Measurements from ENCODE around the gene COL1A1. TPM values are rescaled to one million over a fixed set of nuclear protein-coding genes. Genes with fewer than 3 reads are reported as not detected.

Gene COL1A1
- total RNA-seq, 1 experiment from 2014 or later: 4.5 TPM

DNA sequence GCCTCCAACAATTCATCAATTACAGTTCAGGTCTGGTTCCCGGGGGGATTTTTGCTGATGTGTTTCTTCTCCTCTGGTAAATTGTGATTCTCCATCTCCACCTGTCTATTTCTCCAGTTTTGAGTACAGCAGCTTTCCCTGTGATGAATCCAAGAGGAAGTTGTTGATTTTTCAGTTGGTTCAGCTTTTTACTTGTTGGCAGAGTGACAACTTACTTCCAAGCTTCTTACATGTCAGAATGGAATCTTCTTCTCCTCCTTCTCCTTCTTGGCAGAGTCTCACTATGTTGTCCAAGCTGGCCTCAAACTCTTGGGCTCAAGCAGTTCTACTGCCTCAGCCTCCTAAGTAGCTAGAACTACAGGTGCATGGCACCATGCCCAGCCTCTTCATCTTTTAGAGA, 39.4 kb upstream of the COL1A1 start:
- no TSS peak for BruUV-seq (replicated peaks)
- no peaks in the 10 kb centered on the region for H3K4me1 Mint-ChIP-seq (ENCODE audit: insufficient read depth, unreplicated experiment)

DNA sequence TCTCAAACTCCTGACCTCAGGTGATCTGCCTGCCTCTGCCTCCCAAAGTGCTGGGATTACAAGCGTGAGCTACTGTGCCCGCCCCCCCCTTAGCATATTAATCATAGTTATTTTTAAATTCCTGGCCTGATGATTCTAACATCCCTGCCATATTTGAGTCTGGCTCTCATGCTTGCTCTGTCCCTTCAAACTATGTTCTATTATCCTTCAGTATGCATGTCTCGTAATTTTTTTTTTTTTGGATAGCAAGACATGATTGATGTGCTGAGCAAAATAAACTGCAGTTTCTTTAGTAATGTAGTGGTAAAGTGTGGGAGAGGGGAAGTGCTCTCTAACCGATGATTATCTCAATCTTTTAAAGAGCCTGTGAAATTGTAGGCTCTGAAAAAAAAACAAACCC, 38.5 kb upstream of the COL1A1 start:
- BruUV-seq (replicated peaks): no TSS peak
- Mint-ChIP-seq H3K36me3 (ENCODE audit: insufficient read depth, unreplicated experiment) (no peaks in the 10 kb centered on the region), H3K4me3 (ENCODE audit: unreplicated experiment) (no peak overlapping the region), H3K27me3 (ENCODE audit: insufficient read depth, unreplicated experiment) (peaks cover 16% of the 10 kb centered on the region), H3K4me1 (ENCODE audit: insufficient read depth, unreplicated experiment) (no peaks in the 10 kb centered on the region), H3K27ac (ENCODE audit: low read depth, unreplicated experiment) (no peak overlapping the region), H3K9me3 (ENCODE audit: unreplicated experiment) (no peaks in the 10 kb centered on the region)
- ChIA-PET CTCF (interaction anchor here (0.7 to 1.0 kb wide), 2 partner anchors 40 to 44 kb away, joined by 3 read pairs; no protein-coding TSS in a partner anchor), POLR2A (interaction anchor here (0.9 kb wide), 1 partner anchor 32 kb away, joined by 4 read pairs; no protein-coding TSS in a partner anchor)
- intact Hi-C loops (cut with micrococcal nuclease): no loop called here
- DNase-seq (ENCODE audit: unreplicated experiment): no peak
- TF ChIP-seq, protein P1, sequence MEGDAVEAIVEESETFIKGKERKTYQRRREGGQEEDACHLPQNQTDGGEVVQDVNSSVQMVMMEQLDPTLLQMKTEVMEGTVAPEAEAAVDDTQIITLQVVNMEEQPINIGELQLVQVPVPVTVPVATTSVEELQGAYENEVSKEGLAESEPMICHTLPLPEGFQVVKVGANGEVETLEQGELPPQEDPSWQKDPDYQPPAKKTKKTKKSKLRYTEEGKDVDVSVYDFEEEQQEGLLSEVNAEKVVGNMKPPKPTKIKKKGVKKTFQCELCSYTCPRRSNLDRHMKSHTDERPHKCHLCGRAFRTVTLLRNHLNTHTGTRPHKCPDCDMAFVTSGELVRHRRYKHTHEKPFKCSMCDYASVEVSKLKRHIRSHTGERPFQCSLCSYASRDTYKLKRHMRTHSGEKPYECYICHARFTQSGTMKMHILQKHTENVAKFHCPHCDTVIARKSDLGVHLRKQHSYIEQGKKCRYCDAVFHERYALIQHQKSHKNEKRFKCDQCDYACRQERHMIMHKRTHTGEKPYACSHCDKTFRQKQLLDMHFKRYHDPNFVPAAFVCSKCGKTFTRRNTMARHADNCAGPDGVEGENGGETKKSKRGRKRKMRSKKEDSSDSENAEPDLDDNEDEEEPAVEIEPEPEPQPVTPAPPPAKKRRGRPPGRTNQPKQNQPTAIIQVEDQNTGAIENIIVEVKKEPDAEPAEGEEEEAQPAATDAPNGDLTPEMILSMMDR (IDR thresholded peaks at IDR 0.05; ENCODE audit: unreplicated experiment): no peak

More for the DNA sequence above, 39.4 kb upstream of the COL1A1 start:
- no peaks in the 10 kb centered on the region for H3K9me3 Mint-ChIP-seq (ENCODE audit: unreplicated experiment)
- TF ChIP-seq, protein P1 (IDR thresholded peaks at IDR 0.05; ENCODE audit: unreplicated experiment): no peak
- ChIA-PET POLR2A (no interaction called here), CTCF (interaction anchor here (1.0 kb wide), 1 partner anchor 41 kb away, joined by 3 read pairs; no protein-coding TSS in a partner anchor)
- no peak overlapping the region for H3K27ac Mint-ChIP-seq (ENCODE audit: low read depth, unreplicated experiment)
- no peaks in the 10 kb centered on the region for H3K36me3 Mint-ChIP-seq (ENCODE audit: insufficient read depth, unreplicated experiment)
- DNase-seq (ENCODE audit: unreplicated experiment): no peak
- H3K27me3 Mint-ChIP-seq (ENCODE audit: insufficient read depth, unreplicated experiment): peaks cover 16% of the 10 kb centered on the region
- intact Hi-C loops (cut with micrococcal nuclease): no loop called here
- no peak overlapping the region for H3K4me3 Mint-ChIP-seq (ENCODE audit: unreplicated experiment)

DNA sequence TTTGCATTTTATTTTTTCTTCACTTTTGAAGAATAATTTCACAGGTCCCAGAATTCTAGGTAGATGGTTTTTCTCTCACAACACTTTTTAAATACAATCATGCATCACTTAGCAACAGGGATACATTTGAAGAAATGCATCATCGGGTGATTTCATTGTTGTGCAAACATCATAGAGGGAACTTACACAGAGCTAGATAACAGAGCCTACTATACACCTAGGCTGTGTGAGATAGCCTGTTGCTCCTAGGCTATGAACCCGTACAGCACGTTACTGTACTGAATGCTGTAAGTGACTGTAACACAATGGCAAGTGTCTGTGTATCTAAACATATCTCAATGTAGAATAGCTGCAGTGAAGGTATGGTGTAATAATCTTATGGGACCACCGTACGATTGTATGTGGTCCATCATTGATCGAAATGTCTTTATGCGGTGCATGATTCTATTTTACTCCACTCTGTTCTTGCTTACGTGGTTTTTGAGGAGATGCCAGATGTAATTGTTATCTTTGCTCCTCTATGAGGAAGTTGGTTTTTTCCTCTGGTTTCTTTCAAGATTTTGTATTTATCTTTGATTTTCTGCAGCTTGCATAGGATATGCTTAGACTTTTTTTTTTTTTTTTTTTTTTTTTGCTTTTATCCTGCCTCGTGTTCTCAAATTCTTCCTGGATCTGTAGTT, 37.3 kb upstream of the COL1A1 start:
- DNase-seq (ENCODE audit: unreplicated experiment): no peak
- Mint-ChIP-seq H3K36me3 (ENCODE audit: insufficient read depth, unreplicated experiment) (no peaks in the 10 kb centered on the region), H3K9me3 (ENCODE audit: unreplicated experiment) (peaks cover under 1% of the 10 kb centered on the region), H3K27ac (ENCODE audit: low read depth, unreplicated experiment) (no peak overlapping the region), H3K4me3 (ENCODE audit: unreplicated experiment) (no peak overlapping the region), H3K4me1 (ENCODE audit: insufficient read depth, unreplicated experiment) (no peaks in the 10 kb centered on the region), H3K27me3 (ENCODE audit: insufficient read depth, unreplicated experiment) (peaks cover 16% of the 10 kb centered on the region)
- CTCF ChIA-PET: no interaction called here
- POLR2A ChIA-PET: interaction anchor here (0.7 kb wide), 1 partner anchor 157 kb away, joined by 3 read pairs; no protein-coding TSS in a partner anchor
- TF ChIP-seq, protein P1 (IDR thresholded peaks at IDR 0.05; ENCODE audit: unreplicated experiment): no peak
- no TSS peak for BruUV-seq (replicated peaks)
- intact Hi-C loops (cut with micrococcal nuclease): no loop called here

DNA sequence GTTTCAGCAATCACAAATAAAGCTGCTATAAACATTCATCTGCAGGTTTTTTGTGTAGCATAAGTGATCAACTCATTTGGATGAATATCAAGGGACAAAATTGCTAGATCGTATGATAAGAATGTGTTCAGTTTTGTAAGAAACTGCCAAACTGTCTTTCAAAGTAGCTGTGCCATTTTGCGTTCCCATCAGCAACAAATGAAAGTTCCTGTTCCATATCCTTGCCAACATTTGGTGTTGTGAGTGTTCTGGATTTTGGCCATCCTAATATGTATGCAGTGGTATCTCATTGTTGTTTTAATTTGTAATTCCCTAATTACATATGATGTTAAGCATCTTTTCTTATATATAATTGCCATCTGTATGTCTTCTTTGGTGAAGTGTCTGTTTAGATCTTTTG, 36.5 kb upstream of the COL1A1 start:
- no peaks in the 10 kb centered on the region for H3K36me3 Mint-ChIP-seq (ENCODE audit: insufficient read depth, unreplicated experiment)
- H3K4me1 Mint-ChIP-seq (ENCODE audit: insufficient read depth, unreplicated experiment): no peaks in the 10 kb centered on the region
- no TSS peak for BruUV-seq (replicated peaks)
- peaks cover 16% of the 10 kb centered on the region for H3K27me3 Mint-ChIP-seq (ENCODE audit: insufficient read depth, unreplicated experiment)
- ChIA-PET POLR2A (interaction anchor here (0.6 to 0.7 kb wide), 2 partner anchors 156 to 253 kb away, joined by 3 read pairs; no protein-coding TSS in a partner anchor), CTCF (interaction anchor here (0.5 to 0.8 kb wide), 4 partner anchors 20 to 466 kb away, joined by 3 read pairs; no protein-coding TSS in a partner anchor)
- TF ChIP-seq, protein P1 (IDR thresholded peaks at IDR 0.05; ENCODE audit: unreplicated experiment): no peak
- no peak for DNase-seq (ENCODE audit: unreplicated experiment)
- no peak overlapping the region for H3K27ac Mint-ChIP-seq (ENCODE audit: low read depth, unreplicated experiment)
- no peak overlapping the region for H3K4me3 Mint-ChIP-seq (ENCODE audit: unreplicated experiment)
- peaks cover 5% of the 10 kb centered on the region for H3K9me3 Mint-ChIP-seq (ENCODE audit: unreplicated experiment)
- intact Hi-C loops (cut with micrococcal nuclease): no loop called here

All from MCF 10A (cell line).